Natural killer cell (primary cell): ENCODE data around the gene NPHP1. TPM values are rescaled to one million over a fixed set of nuclear protein-coding genes. Genes with fewer than 3 reads are reported as not detected.
A peak's percentile ranks its signal among the peaks of the same experiment; 100 is the strongest.
"Not testable (repeated sequence)": the region's sequence is repeated elsewhere in the genome, so short reads cannot be mapped to it uniquely, and the experiment has no call there.

ENCODE experiments used
- ATAC-seq, 3 donors: fragments of 150-1000 bp in 2 of 3; fragments of 200-7000 bp in 1 of 3; cut with Tn5 transposase; 1 replicate in 1 of 3; 2 replicates in 2 of 3; pipeline ENCODE4 v1.10.0; 2021; ENCODE audit warnings: mild to moderate bottlenecking in 2 of 3, moderate library complexity in 2 of 3
- DNase-seq, 2 donors: peaks; one replicate each; pipeline versions ENCODE4 v3.0.0 to v3.0.0-alpha.2; 2013 to 2021; ENCODE audit warnings: mixed read lengths in 1 of 2
- H3K27ac ChIP-seq: one replicate; pipeline ENCODE4 v1.5.1; 2013; ENCODE audit warnings: mild to moderate bottlenecking, low read length
- H3K27me3 ChIP-seq: one replicate; pipeline ENCODE4 v1.6.1; 2013; ENCODE audit warnings: low read length; ENCODE audit not compliant: control insufficient read depth, insufficient read depth
- H3K36me3 ChIP-seq: one replicate; pipeline ENCODE4 v1.6.1; 2013; ENCODE audit warnings: low read length; ENCODE audit not compliant: control insufficient read depth, insufficient read depth
- H3K4me1 ChIP-seq: one replicate; pipeline ENCODE4 v1.6.1; 2013; ENCODE audit warnings: low read length; ENCODE audit not compliant: control insufficient read depth, insufficient read depth
- H3K4me3 ChIP-seq: one replicate; pipeline ENCODE4 v1.5.1; 2013; ENCODE audit warnings: low read length
- H3K9me3 ChIP-seq: one replicate; pipeline ENCODE4 v1.6.1; 2013; ENCODE audit warnings: low read length; ENCODE audit not compliant: control insufficient read depth, insufficient read depth
- H3K27ac Mint-ChIP-seq, 2 donors: one replicate each; pipeline ENCODE4 v1.8.0; 2022; ENCODE audit warnings: mild to moderate bottlenecking in 2 of 2, mixed read lengths in 2 of 2, moderate library complexity in 1 of 2
- H3K27me3 Mint-ChIP-seq, 2 donors: one replicate each; pipeline ENCODE4 v1.8.0; 2022; ENCODE audit warnings: low read depth in 2 of 2, mixed read lengths in 2 of 2
- H3K36me3 Mint-ChIP-seq: one replicate; pipeline ENCODE4 v1.8.0; 2022; ENCODE audit warnings: mixed read lengths
- H3K4me1 Mint-ChIP-seq, 2 donors: one replicate each; pipeline ENCODE4 v1.8.0; 2022; ENCODE audit warnings: mixed read lengths in 2 of 2
- H3K4me3 Mint-ChIP-seq: one replicate; pipeline ENCODE4 v1.8.0; 2022; ENCODE audit warnings: mild to moderate bottlenecking, moderate library complexity, mixed read lengths
- H3K9me3 Mint-ChIP-seq, 2 donors: one replicate each; pipeline ENCODE4 v1.8.0; 2022; ENCODE audit warnings: mixed read lengths in 2 of 2
- WGBS: methylation state at CpG from one replicate; pipeline ENCODE4 v1.1.7; 2013; ENCODE audit warnings: missing lambda C conversion rate; ENCODE audit not compliant: insufficient coverage; 5-methylcytosine and 5-hydroxymethylcytosine counted together
- intact Hi-C: fragments of 100-400 bp; cut with micrococcal nuclease; formaldehyde crosslinking; loops from one replicate; pipeline ENCODE4 v1.14.2; 2022
- total RNA-seq, 4 donors: library from RNA; stranded (reverse); fragments of 120-200 nt in 1 of 4; gene quantifications; one replicate each; pipeline versions ENCODE4 v1.2.3 to v1.2.4, GENCODE V29; 2013 to 2022
- TF ChIP-seq, protein P1 (sequence below): fragments of 200-600 bp; IDR thresholded peaks from one replicate; pipeline ENCODE4 v1.8.0; 2022; ENCODE audit warnings: antibody characterized with exemption

The NPHP1 gene
- total RNA-seq, 3 donors from 2014 or later (not counting 1 experiment from before 2014, with no cell fraction given) = 0.11 to 0.30 (median 0.24) TPM

DNA sequence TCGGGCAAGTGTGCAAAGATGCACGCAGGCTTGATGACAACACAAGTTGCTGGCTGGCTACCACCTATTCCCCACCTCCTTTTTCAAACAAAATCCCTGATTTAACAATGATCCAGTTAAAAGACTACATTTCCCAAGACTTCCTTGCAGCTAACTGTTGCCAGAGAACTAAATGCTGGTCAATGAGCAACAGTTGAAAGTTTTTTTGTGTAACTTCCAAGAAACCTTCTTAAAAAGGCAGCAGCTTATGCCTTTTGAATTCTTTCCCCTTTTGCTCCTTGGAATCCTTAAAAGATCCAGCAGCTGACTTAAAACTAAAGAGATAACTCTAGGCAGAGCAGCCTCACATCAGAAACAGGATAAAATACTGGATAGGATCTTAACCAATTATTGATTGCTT is 38.5 kb downstream of the NPHP1 start:
- no peak overlapping the region for H3K27ac ChIP-seq
- H3K27me3 Mint-ChIP-seq = peaks cover 12 to 15% of the 10 kb centered on the region in 2 donors
- 92% methylated on average over 2 of the region's 2 CpGs for WGBS
- DNase-seq (no peak), ATAC-seq (no peak)
- no peak overlapping the region for H3K4me3 ChIP-seq
- no peaks in the 10 kb centered on the region for H3K9me3 ChIP-seq
- intact Hi-C loops = no loop called here
- TF ChIP-seq, protein P1, sequence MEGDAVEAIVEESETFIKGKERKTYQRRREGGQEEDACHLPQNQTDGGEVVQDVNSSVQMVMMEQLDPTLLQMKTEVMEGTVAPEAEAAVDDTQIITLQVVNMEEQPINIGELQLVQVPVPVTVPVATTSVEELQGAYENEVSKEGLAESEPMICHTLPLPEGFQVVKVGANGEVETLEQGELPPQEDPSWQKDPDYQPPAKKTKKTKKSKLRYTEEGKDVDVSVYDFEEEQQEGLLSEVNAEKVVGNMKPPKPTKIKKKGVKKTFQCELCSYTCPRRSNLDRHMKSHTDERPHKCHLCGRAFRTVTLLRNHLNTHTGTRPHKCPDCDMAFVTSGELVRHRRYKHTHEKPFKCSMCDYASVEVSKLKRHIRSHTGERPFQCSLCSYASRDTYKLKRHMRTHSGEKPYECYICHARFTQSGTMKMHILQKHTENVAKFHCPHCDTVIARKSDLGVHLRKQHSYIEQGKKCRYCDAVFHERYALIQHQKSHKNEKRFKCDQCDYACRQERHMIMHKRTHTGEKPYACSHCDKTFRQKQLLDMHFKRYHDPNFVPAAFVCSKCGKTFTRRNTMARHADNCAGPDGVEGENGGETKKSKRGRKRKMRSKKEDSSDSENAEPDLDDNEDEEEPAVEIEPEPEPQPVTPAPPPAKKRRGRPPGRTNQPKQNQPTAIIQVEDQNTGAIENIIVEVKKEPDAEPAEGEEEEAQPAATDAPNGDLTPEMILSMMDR = no peak
- no peaks in the 10 kb centered on the region for H3K36me3 ChIP-seq
- no peaks in the 10 kb centered on the region for H3K4me1 ChIP-seq
- no peak overlapping the region for H3K4me3 Mint-ChIP-seq
- no peaks in the 10 kb centered on the region for H3K36me3 Mint-ChIP-seq
- no peak overlapping the region for H3K27ac Mint-ChIP-seq
- H3K9me3 Mint-ChIP-seq = no peaks in the 10 kb centered on the region
- peaks cover 0 to 5% of the 10 kb centered on the region in 2 donors for H3K4me1 Mint-ChIP-seq
- no peaks in the 10 kb centered on the region for H3K27me3 ChIP-seq

DNA sequence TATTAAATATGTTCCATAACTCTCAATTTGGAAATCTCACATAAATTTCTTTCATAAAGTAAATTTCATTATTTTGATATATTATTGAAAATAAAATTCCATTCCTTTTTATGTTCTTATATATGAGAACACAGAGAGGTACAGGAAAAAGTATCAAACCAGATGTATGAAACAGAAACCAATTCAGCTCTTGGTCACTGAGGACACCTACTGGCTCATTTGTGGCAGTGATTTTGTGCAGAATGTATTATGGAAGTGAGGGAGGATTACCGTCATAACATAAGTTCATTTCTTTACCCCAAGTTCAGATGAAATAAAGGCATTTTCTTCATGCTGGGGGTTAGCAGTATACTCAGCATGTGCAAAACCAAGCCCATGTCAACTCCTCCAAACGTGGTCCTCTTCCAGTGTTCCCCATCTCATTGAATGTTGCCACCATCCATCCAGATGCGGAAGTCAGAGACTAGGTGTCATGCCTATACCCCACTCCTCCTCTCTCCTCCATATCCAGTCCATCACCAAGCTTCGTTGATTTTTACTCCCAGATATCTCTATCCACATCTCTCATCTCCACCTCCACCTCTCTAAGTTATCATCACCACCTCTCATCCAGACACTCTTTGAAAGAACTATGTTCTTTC is 47.5 kb downstream of the NPHP1 start:
- Histone ChIP-seq H3K4me1 (no peaks in the 10 kb centered on the region), H3K27ac (no peak overlapping the region), H3K36me3 (no peaks in the 10 kb centered on the region), H3K4me3 (no peak overlapping the region), H3K9me3 (peaks cover 8% of the 10 kb centered on the region), H3K27me3 (no peaks in the 10 kb centered on the region)
- peaks cover 4 to 24% of the 10 kb centered on the region in 2 donors for H3K27me3 Mint-ChIP-seq
- WGBS = 40% methylated on average over 3 of the region's 4 CpGs
- H3K27ac Mint-ChIP-seq = no peak overlapping the region
- TF ChIP-seq, protein P1 = peak; percentile 52
- intact Hi-C loops = no loop called here
- peaks cover 7% of the 10 kb centered on the region for H3K36me3 Mint-ChIP-seq
- ATAC-seq (peak in 2 of 3 donors; percentile 54 to 67), DNase-seq (peak in 1 of 2 donors; percentile 51)
- H3K4me1 Mint-ChIP-seq = peaks cover 0 to 6% of the 10 kb centered on the region in 2 donors
- peaks cover 4 to 6% of the 10 kb centered on the region in 2 donors for H3K9me3 Mint-ChIP-seq
- H3K4me3 Mint-ChIP-seq = no peak overlapping the region

DNA sequence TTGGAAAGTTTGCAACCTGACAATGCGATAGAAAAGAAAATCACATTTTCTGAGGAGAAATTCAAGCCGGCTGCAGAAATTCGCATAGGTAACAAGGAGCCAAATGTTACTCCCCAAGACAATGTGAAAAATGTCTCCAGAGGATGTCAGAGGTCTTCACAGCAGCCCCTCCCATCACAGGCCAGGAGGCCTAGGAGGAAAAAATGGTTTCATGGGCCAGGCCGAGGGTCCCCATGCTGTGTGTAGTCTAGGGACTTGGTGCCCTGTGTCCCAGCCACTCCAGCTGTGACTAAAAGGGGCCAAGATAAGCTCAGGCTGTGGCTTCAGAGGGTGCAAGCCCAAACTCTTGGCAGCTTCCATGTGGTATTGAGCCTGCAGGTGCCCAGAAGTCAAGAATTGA is 50.0 kb downstream of the NPHP1 start:
- intact Hi-C loops = not testable (repeated sequence)

DNA sequence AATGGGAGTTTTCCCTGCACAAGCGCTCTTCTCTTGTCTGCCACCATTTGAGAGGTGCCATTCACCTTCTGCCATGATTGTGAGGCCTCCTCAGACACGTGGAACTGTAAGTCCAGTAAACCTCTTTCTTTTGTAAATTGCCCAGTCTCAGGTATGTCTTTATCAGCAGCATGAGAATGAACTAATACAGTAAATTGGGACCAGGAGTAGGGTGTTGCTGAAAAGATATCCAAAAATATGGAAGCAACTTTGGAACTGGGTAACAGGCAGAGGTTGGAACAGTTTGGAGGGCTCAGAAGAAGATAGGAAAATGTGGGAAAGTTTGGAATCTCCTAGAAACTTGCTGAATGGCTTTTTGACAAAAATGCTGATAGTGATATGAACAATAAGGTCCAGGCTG is 50.6 kb downstream of the NPHP1 start:
- H3K27ac Mint-ChIP-seq, H3K9me3 ChIP-seq, H3K4me1 ChIP-seq, H3K4me3 ChIP-seq, H3K9me3 Mint-ChIP-seq, DNase-seq, H3K4me1 Mint-ChIP-seq, intact Hi-C loops, H3K4me3 Mint-ChIP-seq, H3K27me3 ChIP-seq, H3K27ac ChIP-seq, ATAC-seq, H3K36me3 Mint-ChIP-seq, H3K36me3 ChIP-seq: not testable (repeated sequence)
- H3K27me3 Mint-ChIP-seq = peaks cover 6 to 17% of the 10 kb centered on the region in 2 donors
- 93% methylated on average over 2 of the region's 2 CpGs for WGBS

More for the DNA sequence above, 50.0 kb downstream of the NPHP1 start:
- H3K4me3 ChIP-seq, H3K27ac Mint-ChIP-seq, DNase-seq, H3K4me3 Mint-ChIP-seq, H3K9me3 Mint-ChIP-seq, H3K4me1 ChIP-seq, H3K4me1 Mint-ChIP-seq, H3K36me3 ChIP-seq, H3K27ac ChIP-seq, H3K27me3 ChIP-seq, H3K36me3 Mint-ChIP-seq, H3K9me3 ChIP-seq, ATAC-seq: not testable (repeated sequence)
- H3K27me3 Mint-ChIP-seq = peaks cover 6 to 17% of the 10 kb centered on the region in 2 donors
- 95% methylated on average over 4 of the region's 4 CpGs for WGBS
